ENCODE data around the gene RAB11FIP3. TPM values are rescaled to one million over a fixed set of nuclear protein-coding genes. Genes with fewer than 3 reads are reported as not detected.

Gene RAB11FIP3
- total and polyA plus RNA-seq, 2 experiments from 2014 or later: 1.2 to 27.8 TPM

GRCh38 chr16:563072-563644, 137.7 kb downstream of the RAB11FIP3 start:
- H3F3A ChIP-seq (ENCODE audit: insufficient read depth): no peaks in the 10 kb centered on the region
- TF ChIP-seq EZH2phosphoT487 (IDR thresholded peaks at IDR 0.05; ENCODE audit: insufficient read depth, low read depth) (no peak), EZH2 (IDR thresholded peaks at IDR 0.05; ENCODE audit: insufficient read depth, poor library complexity, severe bottlenecking) (no peak)
- H4K20me1 ChIP-seq (ENCODE audit: insufficient read depth): no peaks in the 10 kb centered on the region
- 86 to 88% methylated on average over 28 to 30 of the region's 30 CpGs for WGBS, 2 experiments (ENCODE audit: low coverage in 1 of 2, low lambda C conversion rate in 2 of 2, missing lambda C conversion rate in 2 of 2)
- no peak for DNase-seq
- no peaks in the 10 kb centered on the region for H3K4me1 ChIP-seq (ENCODE audit: insufficient read depth)
- H2AFZ ChIP-seq: no peak overlapping the region
- no peak overlapping the region for H3K4me3 ChIP-seq
- no peak overlapping the region for H3K27ac ChIP-seq
- H3K27me3 ChIP-seq (replicated peaks; ENCODE audit: insufficient read depth): peaks cover 13% of the 10 kb centered on the region; the same call in 1 of the 2 replicates
- no peaks in the 10 kb centered on the region for H3K79me2 ChIP-seq (ENCODE audit: insufficient read depth)
- no peaks in the 10 kb centered on the region for H3K9me2 ChIP-seq (ENCODE audit: insufficient read depth)
- H3K36me3 ChIP-seq (ENCODE audit: low read depth): no peaks in the 10 kb centered on the region
- in situ Hi-C loops (cut with MboI): no loop called here
- H3K4me2 ChIP-seq (ENCODE audit: unreplicated experiment): no peak overlapping the region
- H3K9ac ChIP-seq: no peak overlapping the region
- no peaks in the 10 kb centered on the region for H3K9me3 ChIP-seq (ENCODE audit: low read depth)

DNA sequence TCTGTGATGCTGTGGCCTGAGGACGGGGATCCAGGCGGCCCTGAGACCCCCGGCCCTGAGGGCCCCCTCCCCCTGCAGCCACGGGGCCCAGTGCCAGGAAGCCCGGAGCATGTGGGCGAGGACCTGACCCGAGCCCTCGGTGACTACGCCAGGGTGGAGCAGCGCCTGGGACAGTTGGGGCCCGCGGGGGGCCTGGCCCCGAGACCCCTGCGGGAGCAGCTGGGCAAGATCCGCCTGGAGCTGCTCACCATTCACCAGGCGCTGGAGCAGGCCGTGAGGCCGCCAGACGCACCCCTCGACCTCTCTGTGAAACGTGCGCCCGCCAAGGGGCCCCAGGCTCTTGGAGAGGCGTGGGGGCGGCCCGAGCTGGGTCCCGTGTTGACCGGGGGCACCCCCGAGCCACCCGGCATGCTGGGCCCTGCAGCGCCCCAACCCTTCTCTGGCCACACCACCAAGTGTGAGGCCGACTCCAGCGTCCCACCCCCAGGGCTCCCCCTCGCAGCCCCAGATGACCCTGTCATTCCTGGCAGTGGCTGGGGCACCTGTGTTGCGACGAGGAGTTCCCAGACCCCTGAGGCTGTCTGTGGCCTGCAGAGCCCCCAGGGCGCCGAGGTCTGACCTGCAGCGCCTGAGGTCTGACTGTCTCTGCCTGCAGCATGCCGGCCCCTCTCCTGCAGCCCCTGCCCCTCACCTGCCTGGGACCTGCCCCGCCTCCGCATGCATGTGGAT, 139.4 kb downstream of the RAB11FIP3 start:
- no peaks in the 10 kb centered on the region for H3K36me3 ChIP-seq (ENCODE audit: low read depth)
- TF ChIP-seq EZH2 (IDR thresholded peaks at IDR 0.05; ENCODE audit: insufficient read depth, poor library complexity, severe bottlenecking) (no peak), EZH2phosphoT487 (IDR thresholded peaks at IDR 0.05; ENCODE audit: insufficient read depth, low read depth) (no peak)
- no peak overlapping the region for H3K4me2 ChIP-seq (ENCODE audit: unreplicated experiment)
- no peak overlapping the region for H2AFZ ChIP-seq
- DNase-seq: no peak
- H3K79me2 ChIP-seq (ENCODE audit: insufficient read depth): 0 out of 2 replicates have a peak, but pooled peaks cover 4% of the 10 kb centered on the region
- H3K4me1 ChIP-seq (ENCODE audit: insufficient read depth): 0 out of 2 replicates have a peak, but pooled peaks cover 4% of the 10 kb centered on the region
- no peaks in the 10 kb centered on the region for H3F3A ChIP-seq (ENCODE audit: insufficient read depth)
- 71 to 74% methylated on average over 25 to 33 of the region's 42 CpGs for WGBS, 2 experiments (ENCODE audit: low coverage in 1 of 2, low lambda C conversion rate in 2 of 2, missing lambda C conversion rate in 2 of 2)
- H3K9me3 ChIP-seq (ENCODE audit: low read depth): no peaks in the 10 kb centered on the region
- in situ Hi-C loops (cut with MboI): no loop called here
- H3K9ac ChIP-seq: no peak overlapping the region
- no peak overlapping the region for H3K4me3 ChIP-seq
- no peaks in the 10 kb centered on the region for H4K20me1 ChIP-seq (ENCODE audit: insufficient read depth)
- H3K27me3 ChIP-seq (replicated peaks; ENCODE audit: insufficient read depth): 0 out of 2 replicates have a peak, but pooled peaks cover 5% of the 10 kb centered on the region
- H3K9me2 ChIP-seq (ENCODE audit: insufficient read depth): no peaks in the 10 kb centered on the region
- H3K27ac ChIP-seq: no peak overlapping the region

DNA sequence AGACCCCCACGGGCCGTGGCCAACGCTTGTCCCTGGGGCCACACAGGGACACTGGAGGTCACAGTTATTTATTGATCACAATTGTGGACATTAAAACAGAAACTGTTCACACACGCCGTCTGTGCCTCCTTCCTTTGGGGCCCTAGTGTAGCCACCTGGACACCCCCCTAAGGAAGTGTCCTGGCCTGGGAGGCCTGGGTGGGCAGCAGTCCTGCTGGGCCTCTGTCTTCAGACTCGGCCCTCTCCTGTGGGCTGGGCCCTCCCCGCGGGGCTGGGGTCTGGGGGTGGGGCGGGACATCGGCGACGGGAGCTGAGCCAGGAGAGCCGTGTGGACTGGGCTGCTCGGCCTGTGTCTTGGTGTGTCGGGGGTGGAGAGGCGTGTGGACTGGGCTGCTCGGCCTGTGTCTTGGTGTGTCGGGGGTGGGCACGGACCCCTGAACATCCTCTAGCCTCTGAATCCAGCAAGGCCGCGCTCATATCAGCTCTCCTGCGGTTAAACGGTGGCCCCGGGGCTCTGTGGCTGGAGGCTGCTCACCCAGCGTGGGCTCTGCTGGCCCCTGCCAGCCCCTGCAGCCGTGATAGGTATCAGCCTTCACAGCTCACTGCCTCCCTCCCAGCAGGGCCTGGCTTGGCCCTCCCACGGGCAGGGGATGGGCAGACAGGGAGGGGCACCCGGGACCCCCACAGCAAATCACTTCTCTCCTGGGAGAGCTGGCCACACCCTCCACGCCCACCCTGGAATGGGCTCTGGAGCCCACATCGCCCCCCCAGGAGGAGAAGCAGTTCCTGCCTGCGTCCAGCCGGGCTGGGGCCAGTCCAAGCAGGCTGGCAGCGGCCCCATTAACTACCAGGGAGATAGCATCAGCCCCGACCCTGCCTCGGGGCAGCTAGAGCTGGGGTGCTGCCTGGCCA, 140.2 kb downstream of the RAB11FIP3 start:
- no peak overlapping the region for H3K27ac ChIP-seq
- no peaks in the 10 kb centered on the region for H3K9me3 ChIP-seq (ENCODE audit: low read depth)
- H3K4me1 ChIP-seq (ENCODE audit: insufficient read depth): 0 out of 2 replicates have a peak, but pooled peaks cover 4% of the 10 kb centered on the region
- H3K4me3 ChIP-seq: no peak overlapping the region
- H3K4me2 ChIP-seq (ENCODE audit: unreplicated experiment): no peak overlapping the region
- 41 to 43% methylated on average over 20 to 33 of the region's 35 CpGs for WGBS, 2 experiments (ENCODE audit: low coverage in 1 of 2, low lambda C conversion rate in 2 of 2, missing lambda C conversion rate in 2 of 2)
- TF ChIP-seq EZH2phosphoT487 (IDR thresholded peaks at IDR 0.05; ENCODE audit: insufficient read depth, low read depth): no peak
- no peak for TF ChIP-seq EZH2 (IDR thresholded peaks at IDR 0.05; ENCODE audit: insufficient read depth, poor library complexity, severe bottlenecking)
- H3K27me3 ChIP-seq (replicated peaks; ENCODE audit: insufficient read depth): 0 out of 2 replicates have a peak, but pooled peaks cover 5% of the 10 kb centered on the region
- no peak for DNase-seq
- no peaks in the 10 kb centered on the region for H4K20me1 ChIP-seq (ENCODE audit: insufficient read depth)
- H3K9me2 ChIP-seq (ENCODE audit: insufficient read depth): no peaks in the 10 kb centered on the region
- H3K9ac ChIP-seq: no peak overlapping the region
- no peak overlapping the region for H2AFZ ChIP-seq
- peaks cover 12% of the 10 kb centered on the region for H3K79me2 ChIP-seq (ENCODE audit: insufficient read depth)
- H3F3A ChIP-seq (ENCODE audit: insufficient read depth): 0 out of 2 replicates have a peak, but pooled peaks cover 6% of the 10 kb centered on the region
- no peaks in the 10 kb centered on the region for H3K36me3 ChIP-seq (ENCODE audit: low read depth)
- in situ Hi-C loops (cut with MboI): no loop called here

All from GM23248 (cell line).